ENCODE results near the gene GABBR2. TPM values are rescaled to one million over a fixed set of nuclear protein-coding genes. Genes with fewer than 3 reads are reported as not detected.

Gene GABBR2
- total RNA-seq, 1 donor from 2014 or later: not detected

GRCh38 chr9:98451576-98451975, 257.2 kb downstream of the GABBR2 start:
- Mint-ChIP-seq H3K27me3 (ENCODE audit: unreplicated experiment) (peaks cover 7% of the 10 kb centered on the region), H3K9me3 (ENCODE audit: unreplicated experiment) (no peaks in the 10 kb centered on the region), H3K4me1 (ENCODE audit: unreplicated experiment) (peaks cover 3% of the 10 kb centered on the region)

GRCh38 chr9:98450496-98450895, 258.2 kb downstream of the GABBR2 start:
- no peak overlapping the region for H3K4me3 Mint-ChIP-seq (ENCODE audit: unreplicated experiment)
- H3K4me1 Mint-ChIP-seq (ENCODE audit: unreplicated experiment): no peaks in the 10 kb centered on the region
- no peak for TF ChIP-seq CTCF (IDR thresholded peaks at IDR 0.05)
- H3K27me3 Mint-ChIP-seq (ENCODE audit: unreplicated experiment): peaks cover 6% of the 10 kb centered on the region
- DNase-seq (ENCODE audit: extremely low spot score, unreplicated experiment): no peak
- no peaks in the 10 kb centered on the region for H3K9me3 Mint-ChIP-seq (ENCODE audit: unreplicated experiment)
- no peak overlapping the region for H3K27ac Mint-ChIP-seq (ENCODE audit: unreplicated experiment)
- no peaks in the 10 kb centered on the region for H3K36me3 Mint-ChIP-seq (ENCODE audit: unreplicated experiment)

More at GRCh38 chr9:98451576-98451975, 257.2 kb downstream of the GABBR2 start:
- DNase-seq (ENCODE audit: extremely low spot score, unreplicated experiment): no peak
- Mint-ChIP-seq H3K4me3 (ENCODE audit: unreplicated experiment) (no peak overlapping the region), H3K27ac (ENCODE audit: unreplicated experiment) (no peak overlapping the region), H3K36me3 (ENCODE audit: unreplicated experiment) (no peaks in the 10 kb centered on the region)
- no peak for TF ChIP-seq CTCF (IDR thresholded peaks at IDR 0.05)

GRCh38 chr9:98449871-98450270, 258.9 kb downstream of the GABBR2 start:
- DNase-seq (ENCODE audit: extremely low spot score, unreplicated experiment): no peak
- peaks cover 10% of the 10 kb centered on the region for H3K27me3 Mint-ChIP-seq (ENCODE audit: unreplicated experiment)
- no peaks in the 10 kb centered on the region for H3K9me3 Mint-ChIP-seq (ENCODE audit: unreplicated experiment)
- H3K27ac Mint-ChIP-seq (ENCODE audit: unreplicated experiment): no peak overlapping the region
- H3K36me3 Mint-ChIP-seq (ENCODE audit: unreplicated experiment): no peaks in the 10 kb centered on the region
- no peak for TF ChIP-seq CTCF (IDR thresholded peaks at IDR 0.05)
- no peaks in the 10 kb centered on the region for H3K4me1 Mint-ChIP-seq (ENCODE audit: unreplicated experiment)
- no peak overlapping the region for H3K4me3 Mint-ChIP-seq (ENCODE audit: unreplicated experiment)

GRCh38 chr9:98445576-98445975, 263.2 kb downstream of the GABBR2 start:
- Mint-ChIP-seq H3K4me3 (ENCODE audit: unreplicated experiment) (no peak overlapping the region), H3K9me3 (ENCODE audit: unreplicated experiment) (no peaks in the 10 kb centered on the region), H3K27ac (ENCODE audit: unreplicated experiment) (no peak overlapping the region), H3K4me1 (ENCODE audit: unreplicated experiment) (no peaks in the 10 kb centered on the region), H3K27me3 (ENCODE audit: unreplicated experiment) (peaks cover 17% of the 10 kb centered on the region), H3K36me3 (ENCODE audit: unreplicated experiment) (no peaks in the 10 kb centered on the region)
- DNase-seq (ENCODE audit: extremely low spot score, unreplicated experiment): peak; percentile 59
- TF ChIP-seq CTCF (IDR thresholded peaks at IDR 0.05): no peak

GRCh38 chr9:98444601-98445000, 264.1 kb downstream of the GABBR2 start:
- Mint-ChIP-seq H3K36me3 (ENCODE audit: unreplicated experiment) (no peaks in the 10 kb centered on the region), H3K4me1 (ENCODE audit: unreplicated experiment) (no peaks in the 10 kb centered on the region), H3K27me3 (ENCODE audit: unreplicated experiment) (peaks cover 22% of the 10 kb centered on the region), H3K9me3 (ENCODE audit: unreplicated experiment) (no peaks in the 10 kb centered on the region), H3K27ac (ENCODE audit: unreplicated experiment) (no peak overlapping the region), H3K4me3 (ENCODE audit: unreplicated experiment) (no peak overlapping the region)
- peak; percentile 21 for DNase-seq (ENCODE audit: extremely low spot score, unreplicated experiment)
- TF ChIP-seq CTCF (IDR thresholded peaks at IDR 0.05): no peak
